ENCODE results near the gene LHX5.

Gene LHX5

DNA sequence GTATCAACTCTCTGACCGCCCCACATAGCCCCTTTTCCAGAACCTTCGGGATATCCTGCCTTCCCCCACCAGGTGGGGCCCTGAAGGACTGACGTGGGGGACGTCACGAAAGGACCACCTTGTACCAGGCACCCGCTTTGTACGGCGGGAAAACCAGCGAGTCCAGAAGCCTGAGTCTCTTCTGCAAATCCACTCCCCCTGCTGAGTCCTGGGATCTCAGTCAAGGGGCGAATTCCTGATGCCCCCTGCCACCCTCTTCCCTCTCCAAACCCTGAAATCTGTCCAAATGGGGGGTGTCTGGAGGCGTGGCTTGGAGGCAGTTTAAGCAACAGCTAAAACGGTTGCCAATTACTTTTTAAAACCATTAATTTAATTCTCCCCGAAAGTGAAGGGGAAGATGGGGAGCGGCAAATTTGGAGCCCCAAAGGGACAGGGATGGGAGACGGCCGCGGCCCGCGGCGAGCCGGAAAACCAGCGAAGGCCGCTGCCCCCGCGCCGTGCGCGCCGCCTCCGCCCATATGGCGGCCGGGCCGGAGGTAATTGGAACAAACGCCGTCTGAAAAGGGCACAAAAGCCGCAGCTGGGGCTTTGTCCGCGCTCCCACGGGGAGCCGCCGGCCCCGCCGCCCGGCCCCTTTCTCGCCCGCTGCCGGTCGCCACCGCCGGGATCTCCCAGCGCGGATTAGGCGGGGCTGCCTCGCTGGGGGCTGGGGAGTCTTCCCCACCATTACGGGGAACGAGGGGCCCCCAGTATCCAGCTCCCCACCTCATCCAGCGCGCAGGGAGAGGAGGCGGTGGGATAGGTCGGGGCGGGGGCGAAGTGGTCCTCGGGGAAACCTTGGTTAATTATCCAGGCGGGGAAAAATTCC lies 6.6 kb downstream of the LHX5 start:
- no peak for DNase-seq

DNA sequence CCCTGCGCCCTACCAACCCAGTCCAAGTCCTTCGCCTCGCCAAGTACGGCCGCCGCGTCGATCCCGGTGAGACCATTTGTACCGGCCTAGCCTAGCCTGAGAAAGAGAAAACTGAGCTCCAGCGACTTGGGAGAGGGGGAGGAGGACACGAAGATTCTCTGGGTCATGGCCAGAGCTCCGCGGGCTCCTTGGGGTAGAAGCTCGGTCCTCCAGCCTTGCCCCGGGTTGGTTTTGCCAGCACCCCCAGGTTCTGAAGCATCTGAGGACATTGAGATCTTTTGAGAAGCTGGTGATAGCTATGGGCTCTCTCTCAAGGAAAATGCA lies 7.3 kb downstream of the LHX5 start:
- DNase-seq: no peak

GRCh38 chr12:113463746-113464451 lies 7.8 kb downstream of the LHX5 start:
- DNase-seq: no peak

DNA sequence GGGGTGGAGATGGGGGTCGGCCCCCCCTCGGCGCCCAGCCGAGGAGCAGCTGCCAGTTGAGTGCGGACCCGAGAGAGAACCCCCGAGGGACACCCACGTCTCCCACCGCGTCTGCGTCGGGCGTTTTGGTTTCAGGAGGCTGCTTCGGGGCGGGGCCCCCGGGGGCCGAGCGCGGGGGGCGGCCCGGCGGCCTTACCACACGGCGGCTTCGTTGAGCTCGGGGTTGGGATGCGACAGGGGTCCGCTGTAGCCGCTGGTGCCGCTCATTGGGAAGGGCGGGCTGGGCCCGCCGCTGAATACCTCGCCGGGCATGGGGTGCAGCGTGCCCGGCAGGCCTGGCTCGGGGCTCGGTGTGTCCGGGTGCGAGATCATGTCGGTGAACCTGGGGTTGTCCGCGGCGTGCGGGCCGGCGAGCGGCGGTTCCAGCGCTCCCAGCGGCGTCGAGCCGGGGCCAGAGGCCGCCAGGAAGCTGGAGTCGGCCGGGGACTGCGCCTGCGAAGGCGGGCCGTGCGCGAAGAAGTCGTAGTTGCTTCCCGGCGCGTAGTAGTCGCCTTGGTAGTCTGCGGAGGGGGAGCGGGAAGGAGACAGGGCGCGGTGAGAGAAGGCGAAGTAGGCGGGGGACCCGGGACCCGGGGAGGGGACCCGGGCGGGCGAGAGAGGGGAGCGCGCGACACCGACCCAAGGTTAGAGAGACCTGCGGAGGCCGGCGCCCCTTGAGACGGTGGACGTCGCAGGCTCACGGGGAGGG lies 8.5 kb downstream of the LHX5 start:
- DNase-seq: no peak

DNA sequence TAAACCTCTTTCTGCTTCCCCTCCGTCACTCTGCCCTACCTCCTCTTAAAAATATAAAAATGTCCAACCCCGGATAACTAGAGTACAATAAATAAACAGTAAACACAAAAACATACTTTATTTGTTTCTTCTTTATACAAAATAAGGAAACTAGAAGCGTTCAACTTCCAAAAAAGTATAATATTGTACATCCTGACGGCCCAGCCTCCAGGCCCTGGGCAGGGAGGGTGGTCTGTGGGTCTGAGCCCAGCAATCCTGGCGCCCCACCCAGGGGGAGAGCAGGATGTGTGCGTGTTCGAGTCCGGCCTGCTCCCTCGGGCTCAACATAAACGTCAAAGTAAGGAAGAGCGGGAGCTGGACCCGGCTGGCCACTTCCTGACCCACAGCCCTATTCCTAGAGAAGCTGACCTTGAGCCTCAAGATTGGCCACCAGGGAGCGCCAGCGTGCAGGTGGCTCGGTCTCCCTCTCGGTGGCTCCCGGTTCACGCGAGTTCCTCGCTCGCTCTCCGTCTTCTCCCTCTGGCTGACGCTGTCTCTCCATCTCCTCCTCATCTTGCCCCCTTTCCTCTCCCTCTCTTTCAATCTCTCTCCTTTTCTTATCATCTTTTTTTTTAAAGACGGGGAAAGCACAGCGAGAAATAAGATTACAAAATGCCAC lies 9.4 kb downstream of the LHX5 start:
- DNase-seq: peak; percentile 16

GRCh38 chr12:113461666-113462065 lies 10.0 kb downstream of the LHX5 start:
- no peak for DNase-seq

DNA sequence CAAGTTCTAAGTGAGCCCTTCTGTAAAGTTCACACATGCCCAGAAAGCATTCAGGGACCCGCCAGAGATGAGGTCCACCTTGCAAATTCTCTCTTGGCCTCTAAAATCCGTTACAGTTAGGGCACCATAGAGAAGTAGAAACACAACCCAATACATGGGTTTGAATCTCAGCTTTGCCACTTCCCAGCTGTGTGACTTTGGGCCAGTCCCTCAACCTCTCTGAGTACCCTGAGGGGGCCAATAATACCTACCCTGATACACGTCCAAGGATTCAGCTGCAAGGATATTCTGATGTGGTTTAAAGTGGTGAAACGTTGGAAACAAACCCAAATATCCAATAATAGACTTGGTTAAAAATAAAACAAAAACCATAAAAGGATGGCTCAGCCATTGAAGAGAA lies 11.7 kb downstream of the LHX5 start:
- DNase-seq: no peak

DNA sequence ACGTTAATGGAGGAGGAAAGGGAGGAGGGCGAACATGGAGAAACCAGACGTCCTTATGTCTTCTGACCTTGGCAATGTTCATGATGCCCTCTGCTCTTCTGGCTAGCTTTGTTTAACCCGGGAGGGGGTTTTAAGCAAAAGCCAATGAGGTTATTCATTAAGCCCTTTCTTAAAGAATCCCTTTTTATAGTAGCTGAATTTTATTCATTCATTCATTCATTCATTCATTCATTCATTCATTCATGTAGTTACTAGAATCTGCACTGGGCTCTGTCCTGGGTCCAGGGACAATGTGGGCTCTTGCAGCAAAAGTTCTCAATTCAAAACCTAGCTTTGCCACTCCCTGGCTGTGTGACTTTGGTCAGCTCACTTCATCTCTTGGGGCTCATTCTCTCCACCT lies 14.0 kb downstream of the LHX5 start:
- DNase-seq: no peak

- no peak for DNase-seq
Observed at GRCh38 chr12:113457185-113457584, 14.5 kb downstream of the LHX5 start.

- DNase-seq: no peak
Observed at GRCh38 chr12:113456761-113457160, 14.9 kb downstream of the LHX5 start.

- DNase-seq: no peak
Observed at GRCh38 chr12:113456199-113456598, 15.5 kb downstream of the LHX5 start.

- no peak for DNase-seq
Observed at GRCh38 chr12:113453330-113453729, 18.3 kb downstream of the LHX5 start.

DNA sequence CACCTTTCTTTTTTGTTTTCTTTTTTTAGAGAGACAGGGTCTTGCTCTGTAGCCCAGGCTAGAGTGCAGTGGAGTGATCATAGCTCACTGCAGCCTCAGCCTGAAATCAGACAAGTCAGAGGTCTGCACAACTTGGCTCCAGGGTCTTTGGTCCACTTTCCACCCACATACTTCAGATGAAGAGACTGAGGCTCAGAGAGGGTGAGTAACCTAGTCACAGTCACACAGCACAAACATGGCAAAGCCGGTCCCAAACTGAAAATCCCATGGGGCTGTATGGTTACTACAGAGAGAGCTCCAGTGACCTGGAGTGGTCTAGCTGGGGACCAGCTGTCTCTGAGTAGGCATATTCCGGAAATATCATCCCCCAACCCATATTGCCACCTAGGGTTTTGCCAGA lies 19.2 kb downstream of the LHX5 start:
- DNase-seq: no peak

DNA sequence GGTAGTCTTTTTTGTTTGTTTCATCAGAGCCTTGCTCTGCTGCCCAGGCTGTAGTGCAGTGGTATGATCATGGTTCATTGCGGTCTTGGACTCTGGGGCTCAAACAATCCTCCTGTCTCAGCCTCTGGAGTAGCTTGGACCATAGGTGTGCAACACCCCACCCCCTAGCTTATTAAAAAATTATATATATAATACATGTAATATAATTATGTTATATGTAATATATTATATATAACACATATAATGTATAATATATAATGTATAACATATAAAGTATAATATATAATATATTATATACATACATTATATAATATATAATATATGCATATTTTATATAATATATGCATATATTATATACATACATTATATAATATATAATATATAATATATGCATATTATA lies 21.8 kb downstream of the LHX5 start:
- DNase-seq: no peak

GRCh38 chr12:113449299-113449698 lies 22.4 kb downstream of the LHX5 start:
- DNase-seq: no peak

DNA sequence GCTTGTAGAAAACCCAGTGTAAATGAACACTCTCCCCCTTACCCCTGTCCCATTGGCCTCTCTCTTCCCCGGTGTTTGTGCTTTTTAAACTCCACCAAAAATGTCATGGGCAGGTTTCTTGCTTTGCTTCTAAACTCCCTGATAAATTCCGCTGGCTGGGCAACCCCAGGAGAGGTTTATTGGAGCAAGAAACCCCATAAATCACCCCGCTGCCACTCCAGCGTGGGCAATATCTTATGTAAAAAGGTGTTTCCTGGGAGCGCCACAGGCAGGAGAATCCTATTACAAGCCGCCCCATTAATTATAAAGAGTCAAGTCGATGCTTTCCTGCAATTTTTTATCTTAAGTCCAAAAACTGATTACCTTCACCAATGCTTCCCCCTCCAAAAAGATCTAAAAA lies 22.8 kb downstream of the LHX5 start:
- no peak for DNase-seq

- DNase-seq: no peak
Observed at GRCh38 chr12:113445544-113446171, 26.0 kb downstream of the LHX5 start.

- no peak for DNase-seq
Observed at GRCh38 chr12:113443030-113443539, 28.6 kb downstream of the LHX5 start.

GRCh38 chr12:113440947-113441782 lies 30.5 kb downstream of the LHX5 start:
- no peak for DNase-seq

DNA sequence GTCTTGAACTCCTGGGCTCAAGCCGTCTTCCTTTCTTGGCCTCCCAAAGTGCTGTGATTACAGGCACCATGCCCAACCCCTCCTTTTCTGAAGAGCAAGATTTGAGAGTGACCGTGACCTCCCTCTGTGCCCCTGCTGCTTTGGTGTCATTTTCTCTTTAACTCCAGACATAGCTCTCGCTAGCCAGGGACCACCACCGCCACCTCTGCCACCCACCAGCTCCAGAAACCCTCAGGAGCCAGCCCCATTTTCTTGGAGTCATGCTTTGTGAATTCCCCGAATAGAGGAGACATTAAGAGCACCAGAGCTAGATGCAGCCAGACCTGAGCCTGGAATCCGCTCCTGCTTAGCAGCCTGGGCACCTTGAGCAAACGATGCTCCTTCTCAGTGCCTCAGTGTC lies 31.3 kb downstream of the LHX5 start:
- no peak for DNase-seq

GRCh38 chr12:113439606-113440030 lies 32.1 kb downstream of the LHX5 start:
- no peak for DNase-seq

GRCh38 chr12:113439301-113439597 lies 32.4 kb downstream of the LHX5 start:
- DNase-seq: no peak
